HTR-8/SVneo (cell line): Measurements from ENCODE around the gene DMXL1.

Experiments used
- DNase-seq: peaks from one replicate; pipeline ENCODE4 v3.0.0; 2011; ENCODE audit warnings: low spot score, mixed read lengths; ENCODE audit not compliant: insufficient read length
- FAIRE-seq: peaks from 2 replicates; lab custom pipeline; 2011; peaks lifted over from hg19 to GRCh38; lab: Jason Lieb, UNC

DMXL1 gene

DNA sequence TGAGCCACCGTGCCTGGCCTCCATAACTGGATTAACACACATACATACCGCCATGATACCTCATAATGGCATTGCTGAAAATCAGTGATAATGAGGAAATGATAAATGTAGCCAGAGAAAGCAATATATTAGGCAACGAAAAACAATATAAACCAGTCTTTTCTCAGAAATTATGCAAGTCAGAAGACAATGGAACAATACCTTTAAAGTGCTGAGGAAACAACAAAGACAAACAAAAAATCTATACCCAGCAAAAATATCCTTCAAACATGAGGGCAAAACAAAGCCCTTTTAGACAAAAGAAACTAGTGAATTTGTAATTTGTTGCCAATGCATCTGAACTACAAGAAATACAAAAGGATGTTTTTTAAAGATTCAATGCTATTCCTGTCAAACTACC is 186.7 kb downstream of the DMXL1 start:
- no peak for FAIRE-seq
- no peak for DNase-seq

DNA sequence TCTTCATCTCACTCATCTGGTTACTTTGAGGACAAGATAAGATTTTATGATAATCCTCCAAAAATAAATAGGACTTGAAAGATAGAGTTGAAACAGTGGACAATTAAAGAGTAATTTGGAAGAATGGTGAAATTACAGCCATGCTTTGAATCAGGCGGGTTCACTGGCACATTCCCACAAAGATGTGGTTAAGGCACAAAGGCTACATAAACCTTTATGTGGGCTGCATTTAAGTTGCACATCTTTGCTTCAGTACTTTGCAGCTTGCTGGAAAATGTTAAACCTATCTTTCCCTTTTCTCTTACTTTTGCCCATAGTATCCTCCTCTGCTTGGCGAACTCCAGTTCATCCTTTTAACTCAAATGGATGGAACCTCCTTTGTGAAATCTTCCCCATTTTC is 192.8 kb downstream of the DMXL1 start:
- no peak for FAIRE-seq
- no peak for DNase-seq

DNA sequence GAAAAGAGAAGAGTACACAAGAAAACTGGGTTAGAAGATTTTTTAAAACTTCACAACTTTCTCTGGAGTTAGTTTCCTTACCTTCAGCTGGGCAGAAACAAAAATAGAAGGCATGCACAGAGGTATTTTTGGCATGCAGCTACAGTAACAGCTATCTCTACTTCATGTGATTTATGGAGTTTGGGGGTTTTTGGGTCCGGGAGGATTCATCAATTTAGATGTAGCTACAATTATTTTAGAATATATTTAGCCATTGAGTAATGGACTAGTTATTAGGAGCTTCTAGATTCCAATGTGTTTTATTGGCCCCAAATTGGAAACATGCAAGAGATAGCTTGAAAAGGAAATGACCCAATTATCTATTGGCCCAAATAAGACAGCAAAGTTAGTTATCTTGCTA is 193.3 kb downstream of the DMXL1 start:
- FAIRE-seq (no peak), DNase-seq (no peak)

DNA sequence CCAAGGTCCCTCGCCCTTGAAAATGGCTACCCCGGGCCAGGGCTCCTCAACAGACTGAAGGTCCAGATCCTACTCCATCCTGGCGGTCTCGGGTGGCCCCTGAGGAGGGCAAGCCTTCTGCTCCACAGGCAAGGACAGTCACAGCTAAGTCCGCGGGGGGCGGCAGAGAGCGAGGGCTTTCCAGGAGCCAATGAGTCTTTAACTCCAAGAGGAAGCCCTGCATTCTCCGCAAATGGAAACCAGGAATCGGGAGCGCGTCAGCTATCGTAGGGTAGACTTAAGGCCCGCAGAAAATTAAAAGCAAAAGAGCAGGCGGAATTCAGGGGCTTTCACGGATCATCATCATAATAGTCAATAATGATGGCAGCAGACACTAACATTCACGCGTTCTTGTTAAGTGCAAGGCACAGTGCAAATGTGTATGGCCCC is 197.1 kb downstream of the DMXL1 start:
- FAIRE-seq (peak; percentile 20), DNase-seq (peak; percentile 88)

DNA sequence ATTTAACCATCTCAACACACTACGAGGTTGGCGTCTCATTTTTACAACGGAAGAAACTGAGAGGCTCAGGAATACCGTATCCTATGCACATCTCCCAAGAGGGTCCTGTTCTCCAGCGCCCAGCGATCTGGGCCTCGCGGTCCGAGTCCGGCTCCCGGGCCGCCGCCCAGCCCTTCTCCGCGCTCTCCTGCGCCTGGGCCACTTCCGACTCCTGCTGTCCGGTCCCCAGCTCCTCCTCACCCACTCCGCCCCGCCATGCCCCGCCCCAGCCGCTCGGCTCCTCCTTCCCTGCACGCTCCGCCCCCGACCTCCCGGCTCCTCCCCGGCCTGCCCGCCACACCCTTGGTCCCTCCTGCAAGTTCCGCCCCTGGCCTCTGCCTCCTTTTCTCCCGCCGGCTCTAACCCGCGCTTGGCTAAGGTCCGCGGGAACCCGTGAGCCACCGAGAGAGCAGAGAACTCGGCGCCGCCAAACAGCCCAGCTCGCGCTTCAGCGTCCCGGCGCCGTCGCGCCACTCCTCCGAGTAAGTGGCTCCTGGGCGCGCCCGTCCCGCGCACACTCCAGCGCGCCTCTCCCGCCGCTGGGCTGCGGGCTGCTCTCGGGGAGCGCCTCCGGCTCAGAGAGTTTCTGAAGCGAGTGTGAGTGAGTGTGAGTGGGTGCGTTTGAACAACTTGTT is 197.6 kb downstream of the DMXL1 start:
- DNase-seq (peak; percentile 87), FAIRE-seq (peak; percentile 80)

DNA sequence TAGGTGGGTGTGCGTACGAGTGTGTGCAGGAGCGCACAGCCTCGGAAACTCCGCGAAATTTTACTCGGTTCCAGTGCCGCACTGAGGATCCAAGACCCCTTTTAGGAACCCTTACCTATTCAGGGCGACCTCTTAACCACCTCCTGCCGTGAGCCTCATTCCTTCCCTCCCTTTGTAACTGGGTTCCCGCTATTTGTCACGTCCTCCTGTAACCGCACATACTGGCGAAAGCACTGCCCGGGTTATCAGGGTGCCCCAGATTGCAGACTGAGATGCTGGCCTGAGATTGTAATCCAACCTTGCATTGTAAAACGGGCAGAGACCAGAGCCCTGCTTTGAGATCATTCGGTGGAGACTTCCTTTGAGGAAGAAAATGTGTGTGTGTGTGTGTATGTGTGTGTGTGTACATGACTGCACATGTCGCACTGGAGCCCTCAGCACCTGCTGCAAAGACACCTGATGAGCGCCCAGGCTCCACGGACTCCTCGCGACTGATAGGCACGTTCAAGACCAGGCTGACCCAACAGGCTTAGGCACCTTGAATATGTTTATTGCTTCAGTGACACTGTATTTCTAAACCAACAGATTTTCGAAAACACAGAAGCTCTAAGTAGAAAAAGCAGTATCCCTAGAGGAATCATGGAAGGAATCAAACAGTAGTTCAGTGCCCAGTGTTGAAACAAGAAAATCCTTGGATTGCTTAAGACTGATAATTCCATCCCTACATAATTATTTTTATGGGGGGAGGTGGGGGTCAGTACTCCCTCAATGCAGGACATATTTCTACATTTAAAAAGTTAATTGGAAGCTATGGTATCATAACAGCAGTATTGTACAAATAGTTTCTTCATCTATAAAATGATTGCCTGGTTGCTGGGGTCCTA is 198.4 kb downstream of the DMXL1 start:
- FAIRE-seq (no peak), DNase-seq (no peak)

DNA sequence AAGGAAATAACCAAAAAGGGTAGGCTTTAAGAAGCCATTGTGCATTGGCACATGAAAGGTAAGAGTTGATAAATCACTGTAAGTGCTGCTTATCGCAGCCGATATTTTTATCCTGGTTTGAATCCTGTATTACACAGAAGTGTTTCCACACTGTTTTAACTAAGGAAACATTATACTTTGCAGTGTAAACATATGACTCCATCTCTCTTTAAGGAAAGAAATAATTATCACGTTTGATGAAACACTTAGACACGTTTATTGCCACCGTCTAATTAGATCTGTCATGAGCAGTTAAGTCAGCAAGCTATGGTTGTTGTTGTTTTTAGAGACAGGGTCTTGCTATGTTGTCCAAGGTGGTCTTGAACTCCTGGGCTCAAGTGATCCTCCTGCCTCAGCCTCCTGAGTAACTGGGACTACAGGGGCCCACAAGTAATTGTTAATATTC is 199.3 kb downstream of the DMXL1 start:
- FAIRE-seq (no peak), DNase-seq (no peak)

DNA sequence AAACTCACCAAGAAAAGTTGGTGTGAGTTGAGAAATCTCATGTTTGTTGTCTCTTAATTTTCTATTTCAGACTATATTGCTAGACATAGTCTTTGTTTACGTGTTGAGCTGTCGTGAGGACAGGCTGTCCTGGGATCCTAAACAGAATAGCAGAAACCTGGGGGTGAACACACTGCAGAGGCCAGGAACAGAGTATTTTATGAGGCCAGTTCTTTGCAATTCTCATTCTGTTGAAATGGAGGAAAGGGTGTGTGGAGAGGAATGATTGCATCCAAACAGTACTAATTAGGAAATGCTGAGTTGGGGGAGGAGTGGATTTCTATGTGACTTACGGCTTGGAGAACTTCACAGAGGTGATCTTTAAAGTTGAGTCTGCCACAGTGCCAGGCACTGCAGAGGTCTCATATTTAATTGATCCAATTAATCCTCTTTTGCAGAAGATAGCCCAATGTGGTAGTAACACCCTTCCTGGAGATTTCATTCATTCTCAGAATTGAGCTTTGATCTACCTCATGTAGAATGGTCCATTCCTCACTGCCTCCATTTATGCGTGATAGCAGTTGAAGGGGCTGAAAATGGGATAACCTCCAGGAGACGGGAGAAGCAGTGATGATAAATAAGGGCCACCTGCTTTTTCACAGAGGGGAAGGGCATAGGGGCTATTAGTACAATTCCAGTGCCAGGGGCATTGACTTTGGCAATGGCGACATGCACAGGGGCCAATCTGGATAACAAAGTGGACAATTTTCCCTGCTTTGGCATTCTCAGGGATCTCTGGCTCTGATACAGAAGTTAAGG is 200.3 kb downstream of the DMXL1 start:
- no peak for FAIRE-seq
- no peak for DNase-seq

DNA sequence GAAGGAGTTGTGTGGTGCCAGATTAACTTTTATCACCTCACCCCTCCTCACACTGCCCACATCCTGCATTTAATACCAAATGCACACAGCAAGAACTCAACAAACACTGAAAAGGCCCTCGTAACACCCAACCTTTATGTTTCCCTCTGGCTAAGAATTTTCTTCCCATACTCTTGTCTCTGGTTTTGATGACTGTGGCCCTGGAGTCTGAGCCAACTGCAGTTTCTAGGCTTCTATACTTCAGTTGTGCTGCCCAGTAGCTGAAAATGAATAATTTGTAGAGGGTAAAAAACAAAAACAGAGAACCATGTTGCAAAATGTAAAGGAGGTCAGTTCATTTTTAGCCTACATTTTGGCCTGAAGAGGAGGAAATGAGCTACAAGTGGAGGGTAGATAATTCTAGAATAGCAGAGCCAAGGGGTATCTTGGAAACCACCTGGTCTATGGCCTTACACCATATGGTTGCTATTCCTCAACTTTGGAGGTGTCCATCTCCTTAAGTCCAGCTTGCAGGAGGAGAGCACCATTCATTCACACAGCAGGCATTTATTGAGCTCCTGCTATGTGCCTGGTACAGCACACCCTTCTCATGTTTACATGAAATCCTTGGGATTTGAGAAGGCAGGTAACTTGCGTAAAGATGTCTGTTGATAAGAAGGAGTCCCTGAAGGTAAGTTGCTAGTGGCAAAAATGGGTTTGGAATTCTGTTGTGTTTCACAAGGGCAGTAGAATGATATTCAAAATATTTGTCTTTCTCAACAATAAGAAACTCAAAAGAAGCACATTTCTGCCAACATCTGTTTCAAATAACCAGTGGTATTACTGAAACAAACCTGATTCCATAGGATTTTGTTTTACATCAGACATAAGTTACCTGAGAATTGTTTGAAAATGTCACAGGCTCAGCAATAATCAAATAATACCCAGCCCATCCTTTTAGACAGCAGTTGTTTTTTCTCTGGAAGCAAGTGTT is 201.2 kb downstream of the DMXL1 start:
- no peak for FAIRE-seq
- DNase-seq: no peak

DNA sequence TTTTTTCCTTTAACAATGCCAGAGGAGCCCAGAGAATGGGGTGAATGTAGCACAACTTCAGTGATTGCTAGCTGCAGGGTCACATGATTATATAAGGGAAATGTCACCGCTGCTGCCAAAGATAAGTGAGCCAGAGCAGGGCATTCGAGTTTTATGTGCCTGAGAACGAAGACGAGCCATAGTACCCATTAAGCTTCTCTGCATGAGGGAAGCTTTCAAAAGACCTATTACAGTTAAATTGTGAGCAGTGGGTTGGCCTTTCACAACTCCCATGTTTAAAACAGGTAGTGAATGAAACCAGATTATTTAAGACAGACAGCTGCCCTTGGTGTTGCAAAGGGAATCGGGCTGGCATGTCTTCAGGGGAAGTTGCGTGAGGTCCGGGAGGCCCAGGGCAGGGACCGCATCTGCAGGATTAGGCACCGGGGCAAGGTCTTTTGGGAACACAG is 202.5 kb downstream of the DMXL1 start:
- DNase-seq (no peak), FAIRE-seq (no peak)

DNA sequence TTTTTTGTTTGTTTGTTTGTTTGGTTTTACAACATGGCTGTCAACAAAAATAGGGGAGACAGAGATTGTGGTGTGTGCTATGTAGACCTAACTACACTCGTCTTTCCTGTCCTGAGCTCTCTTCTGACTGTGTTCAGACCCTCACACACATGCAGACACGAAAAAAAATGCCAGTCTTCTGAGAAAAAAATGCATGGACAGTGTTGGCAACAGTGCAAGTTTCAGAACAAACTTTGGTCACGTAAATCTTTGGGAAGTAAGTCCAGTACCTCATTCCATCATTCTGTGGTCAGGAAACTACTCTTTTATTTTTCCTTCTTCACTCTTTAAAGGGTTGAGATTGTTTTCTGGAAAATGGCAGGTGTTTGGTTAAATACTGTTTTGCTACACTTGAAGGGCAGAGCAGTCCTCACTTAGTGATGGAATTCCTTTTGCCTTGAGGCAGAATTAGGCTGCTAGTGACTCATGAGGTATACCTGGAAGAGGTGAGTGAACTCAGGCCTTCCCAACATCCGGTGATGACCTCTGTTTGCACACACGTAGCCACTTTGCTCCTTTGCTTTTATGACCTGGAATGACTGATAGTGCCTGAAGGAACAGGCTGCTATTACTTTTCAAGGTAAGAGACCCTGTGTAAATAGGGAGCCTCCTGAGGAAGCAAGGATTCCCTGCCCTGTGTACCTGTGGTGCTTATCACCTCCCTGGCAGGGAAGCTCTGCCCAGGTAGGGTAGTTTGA is 203.3 kb downstream of the DMXL1 start:
- DNase-seq (no peak), FAIRE-seq (no peak)

DNA sequence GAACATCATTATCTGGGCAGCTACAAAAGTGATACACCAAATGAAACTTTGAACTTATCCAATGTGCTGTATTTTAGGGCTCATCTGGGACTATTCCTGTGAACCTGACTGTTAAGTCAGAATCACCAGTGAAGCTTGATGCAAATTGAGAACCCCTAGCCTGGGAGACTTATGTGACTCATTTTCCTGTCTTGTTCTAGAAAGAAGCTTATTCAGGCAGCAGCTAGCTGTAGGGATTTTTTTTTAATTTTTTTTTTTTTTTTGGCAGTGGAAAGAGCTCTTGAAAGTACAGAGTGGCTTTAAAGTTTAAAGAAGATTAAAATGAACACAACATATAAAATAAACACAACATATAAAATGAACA is 203.9 kb downstream of the DMXL1 start:
- FAIRE-seq: no peak

DNA sequence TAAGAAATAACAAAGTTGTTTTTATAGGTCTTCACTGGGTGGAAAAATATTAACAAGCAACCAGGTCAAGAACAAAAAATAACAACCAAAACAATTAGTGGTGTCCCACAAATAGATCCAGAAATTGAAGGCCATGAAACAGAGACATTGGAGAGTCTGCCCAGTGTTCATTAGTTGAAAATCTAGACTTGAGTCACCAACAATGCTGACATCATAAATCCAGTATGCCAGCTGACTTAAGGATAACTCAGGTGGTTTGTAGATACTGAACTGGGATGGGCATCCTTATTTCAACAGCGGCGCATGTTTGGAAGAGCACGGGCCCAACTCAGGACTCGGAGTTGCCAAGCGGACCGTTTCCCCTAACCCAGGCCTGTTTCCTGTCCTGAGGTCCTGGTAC is 204.3 kb downstream of the DMXL1 start:
- FAIRE-seq: peak; percentile 20
- no peak for DNase-seq

More for the DNA sequence above, 203.9 kb downstream of the DMXL1 start:
- peak; percentile 36 for DNase-seq

DNA sequence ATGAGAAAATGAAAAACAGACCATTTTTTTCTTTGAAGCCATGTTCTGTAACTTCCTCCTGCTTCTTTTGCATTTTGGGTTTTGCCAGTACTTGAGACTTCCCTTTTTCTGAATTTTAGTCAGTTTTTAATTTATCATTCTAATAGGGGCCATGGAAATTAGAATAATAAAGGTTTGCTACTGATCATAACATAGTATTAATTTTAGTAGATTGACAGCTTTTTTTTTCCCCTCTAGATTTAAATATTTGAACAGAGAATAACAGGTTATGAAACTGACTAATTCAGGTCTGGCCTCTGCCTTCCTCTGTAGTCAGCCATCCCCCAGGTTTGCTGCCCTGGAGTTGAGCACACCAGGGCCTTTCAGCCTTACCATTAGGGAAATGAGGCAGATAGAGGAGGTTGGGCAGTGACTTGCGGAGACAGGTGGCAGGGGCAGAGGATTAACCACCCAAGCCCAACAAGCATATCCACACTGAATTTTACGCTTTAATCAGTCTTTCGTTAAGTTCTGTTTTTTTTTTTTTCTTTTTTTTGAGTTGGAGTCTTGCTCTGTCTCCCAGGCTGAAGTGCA is 204.8 kb downstream of the DMXL1 start:
- DNase-seq (no peak), FAIRE-seq (no peak)

DNA sequence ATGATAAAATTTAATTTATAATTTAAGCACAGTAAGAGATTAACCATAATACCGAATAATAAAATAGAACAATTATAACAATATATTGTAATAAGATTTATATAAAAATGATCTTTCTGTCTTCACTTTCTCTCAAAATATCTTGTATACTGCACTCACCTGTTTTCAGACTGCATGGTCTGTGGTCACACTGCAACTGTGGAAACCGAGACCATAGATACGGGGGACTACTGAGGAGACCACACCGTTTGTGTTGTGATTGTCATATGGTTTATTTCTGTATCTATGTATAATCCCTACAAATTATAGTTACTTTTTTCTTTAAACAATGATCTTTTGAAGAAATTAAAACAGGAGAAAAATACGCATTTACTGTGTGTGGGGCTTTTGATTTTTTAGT is 206.1 kb downstream of the DMXL1 start:
- DNase-seq (no peak), FAIRE-seq (no peak)

DNA sequence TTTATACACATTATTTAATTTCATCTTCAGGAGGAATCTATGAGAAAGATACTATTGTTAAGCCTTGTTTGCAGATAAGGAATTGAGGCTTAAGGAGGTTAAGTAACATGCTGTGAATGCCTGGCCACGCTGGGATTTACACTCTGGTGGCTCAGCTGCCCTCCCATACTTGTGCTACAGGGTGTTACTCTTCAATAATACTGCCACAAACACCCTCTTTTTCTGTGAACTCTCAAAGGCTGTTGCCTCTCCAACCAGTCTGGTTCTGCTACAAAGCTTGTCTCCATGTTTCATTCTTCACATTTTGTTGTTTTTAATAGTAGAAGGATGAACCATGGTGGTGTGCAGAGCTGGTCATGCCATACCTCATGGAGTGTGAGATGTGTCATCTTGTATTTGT is 208.2 kb downstream of the DMXL1 start:
- DNase-seq (no peak), FAIRE-seq (no peak)

DNA sequence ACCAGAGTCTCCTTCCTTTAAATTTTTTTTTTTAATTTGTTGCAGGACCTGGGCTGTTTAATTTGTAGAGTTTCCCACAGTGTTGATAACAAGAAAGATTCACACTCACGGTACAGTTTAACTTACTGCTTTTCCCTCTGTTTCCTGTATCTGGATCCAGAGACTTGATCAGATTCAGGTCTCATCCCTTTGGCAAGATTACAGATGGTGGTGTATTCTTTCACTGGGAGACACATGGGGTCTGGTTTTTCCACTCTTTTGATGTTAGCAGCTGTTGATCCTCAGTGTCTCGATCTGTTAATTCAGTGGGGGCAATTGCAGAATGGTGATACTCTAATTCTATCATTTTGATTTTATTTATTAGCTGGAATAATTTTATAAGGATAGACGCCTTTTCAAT is 209.5 kb downstream of the DMXL1 start:
- no peak for DNase-seq
- no peak for FAIRE-seq

DNA sequence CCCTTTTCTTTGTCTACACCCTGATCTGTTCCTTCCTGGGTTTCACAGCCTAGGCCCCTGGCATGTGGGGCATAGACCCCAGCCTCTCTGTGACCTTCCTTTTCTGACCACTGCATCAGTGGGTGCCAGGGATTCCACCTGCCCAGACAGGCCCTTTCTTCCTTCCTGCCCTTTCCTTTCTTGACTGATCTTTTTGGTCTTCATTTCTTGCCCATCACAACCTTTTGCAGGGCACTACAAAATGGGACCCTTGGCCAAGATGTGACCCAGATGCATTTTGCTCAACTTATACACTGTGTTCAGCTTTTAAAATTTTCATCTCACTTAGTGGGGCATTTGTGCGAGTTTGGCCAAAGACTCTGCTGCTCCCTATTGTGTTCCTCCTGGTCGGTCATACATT is 211.7 kb downstream of the DMXL1 start:
- no peak for DNase-seq
- no peak for FAIRE-seq

DNA sequence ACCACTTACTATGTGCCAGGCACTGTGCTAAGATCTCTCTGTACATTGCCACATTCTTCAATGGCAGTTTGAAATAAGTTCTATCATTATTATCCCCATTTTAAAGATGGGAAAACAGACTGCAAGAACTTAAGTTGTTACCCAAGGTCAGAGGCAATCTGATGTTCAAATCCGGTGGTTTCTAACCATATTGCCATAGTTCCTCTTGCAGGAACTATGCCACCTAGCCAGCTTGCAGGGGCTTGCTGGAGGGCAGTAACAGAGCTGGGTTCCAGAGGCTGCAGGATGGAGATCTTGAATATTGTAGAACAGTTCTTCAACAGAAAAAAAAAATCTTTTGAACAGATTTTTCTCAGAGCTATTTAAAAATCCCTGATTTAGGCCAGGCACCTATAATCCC is 213.1 kb downstream of the DMXL1 start:
- no peak for FAIRE-seq
- no peak for DNase-seq
